ENCODE data around the gene DNAJC4. TPM values are rescaled to one million over a fixed set of nuclear protein-coding genes. Genes with fewer than 3 reads are reported as not detected.

Gene DNAJC4
- total and polyA plus RNA-seq, 2 experiments from 2014 or later, result 11.0 to 34.7 TPM

GRCh38 chr11:64232967-64233315, 2.6 kb downstream of the DNAJC4 start:
- Histone ChIP-seq H3K79me2 (ENCODE audit: insufficient read depth) (peaks cover 19% of the 10 kb centered on the region), H3K4me3 (no peak overlapping the region), H3K9ac (no peak overlapping the region), H3K4me2 (ENCODE audit: unreplicated experiment) (no peak overlapping the region), H3K4me1 (ENCODE audit: insufficient read depth) (no peaks in the 10 kb centered on the region), H2AFZ (no peak overlapping the region), H3K9me3 (ENCODE audit: low read depth) (no peaks in the 10 kb centered on the region), H3K9me2 (ENCODE audit: insufficient read depth) (no peaks in the 10 kb centered on the region), H3K36me3 (ENCODE audit: low read depth) (no peaks in the 10 kb centered on the region), H3K27ac (no peak overlapping the region), H4K20me1 (ENCODE audit: insufficient read depth) (no peaks in the 10 kb centered on the region), H3F3A (ENCODE audit: insufficient read depth) (peaks cover 6% of the 10 kb centered on the region; the same call in 1 of the 2 replicates), H3K27me3 (replicated peaks; ENCODE audit: insufficient read depth) (no peaks in the 10 kb centered on the region)
- no peak for TF ChIP-seq EZH2 (IDR thresholded peaks at IDR 0.05; ENCODE audit: insufficient read depth, poor library complexity, severe bottlenecking)
- TF ChIP-seq EZH2phosphoT487 (IDR thresholded peaks at IDR 0.05; ENCODE audit: insufficient read depth, low read depth), result no peak
- 64 to 71% methylated on average over 8 of the region's 8 CpGs for WGBS, 2 experiments (ENCODE audit: low coverage in 1 of 2, low lambda C conversion rate in 2 of 2, missing lambda C conversion rate in 2 of 2)
- in situ Hi-C loops (cut with MboI), result no loop called here
- no peak for DNase-seq

- H3K27me3 ChIP-seq (replicated peaks; ENCODE audit: insufficient read depth), result no peaks in the 10 kb centered on the region
- H3F3A ChIP-seq (ENCODE audit: insufficient read depth), result peaks cover 3% of the 10 kb centered on the region; the same call in 1 of the 2 replicates
- no peak within 1 kb of the TSS for H3K27ac ChIP-seq
- peak within 1 kb of the TSS; percentile 63 for H3K9ac ChIP-seq
- peak within 1 kb of the TSS; percentile 65; the same call in 1 of the 2 replicates for H2AFZ ChIP-seq
- in situ Hi-C loops (cut with MboI), result no loop called here
- no peaks in the 10 kb centered on the region for H4K20me1 ChIP-seq (ENCODE audit: insufficient read depth)
- H3K4me3 ChIP-seq, result peak within 1 kb of the TSS; percentile 82
- H3K36me3 ChIP-seq (ENCODE audit: low read depth), result no peaks in the 10 kb centered on the region
- H3K4me1 ChIP-seq (ENCODE audit: insufficient read depth), result no peaks in the 10 kb centered on the region
- DNase-seq, result peak; percentile 59
- TF ChIP-seq EZH2 (IDR thresholded peaks at IDR 0.05; ENCODE audit: insufficient read depth, poor library complexity, severe bottlenecking) (no peak), EZH2phosphoT487 (IDR thresholded peaks at IDR 0.05; ENCODE audit: insufficient read depth, low read depth) (no peak)
- 4 to 7% methylated on average over 32 to 51 of the region's 62 CpGs for WGBS, 2 experiments (ENCODE audit: low coverage in 1 of 2, low lambda C conversion rate in 2 of 2, missing lambda C conversion rate in 2 of 2)
- peak within 1 kb of the TSS; percentile 80 for H3K4me2 ChIP-seq (ENCODE audit: unreplicated experiment)
- H3K79me2 ChIP-seq (ENCODE audit: insufficient read depth), result 0 out of 2 replicates have a peak, but pooled peaks cover 15% of the 10 kb centered on the region
- H3K9me3 ChIP-seq (ENCODE audit: low read depth), result no peaks in the 10 kb centered on the region
- no peaks in the 10 kb centered on the region for H3K9me2 ChIP-seq (ENCODE audit: insufficient read depth)
Observed at GRCh38 chr11:64233913-64234586, 3.7 kb downstream of the DNAJC4 start, which contains the start of gene VEGFB. VEGFB (plus strand) TSS chr11:64234584; CDS start chr11:64234834, 250 bp downstream.

- TF ChIP-seq EZH2 (IDR thresholded peaks at IDR 0.05; ENCODE audit: insufficient read depth, poor library complexity, severe bottlenecking), result no peak
- 2 to 4% methylated on average over 9 to 35 of the region's 80 CpGs for WGBS, 2 experiments (ENCODE audit: low coverage in 1 of 2, low lambda C conversion rate in 2 of 2, missing lambda C conversion rate in 2 of 2)
- Histone ChIP-seq H3K27me3 (replicated peaks; ENCODE audit: insufficient read depth) (no peaks in the 10 kb centered on the region), H3K9me2 (ENCODE audit: insufficient read depth) (no peaks in the 10 kb centered on the region), H4K20me1 (ENCODE audit: insufficient read depth) (no peaks in the 10 kb centered on the region), H3K27ac (no peak overlapping the region), H3K36me3 (ENCODE audit: low read depth) (no peaks in the 10 kb centered on the region), H3K9ac (peak overlapping the region; percentile 63), H3K4me3 (peak overlapping the region; percentile 82), H3F3A (ENCODE audit: insufficient read depth) (peaks cover 2% of the 10 kb centered on the region; the same call in 1 of the 2 replicates), H2AFZ (peak overlapping the region; percentile 65; the same call in 1 of the 2 replicates), H3K9me3 (ENCODE audit: low read depth) (no peaks in the 10 kb centered on the region), H3K4me2 (ENCODE audit: unreplicated experiment) (peak overlapping the region; percentile 80), H3K4me1 (ENCODE audit: insufficient read depth) (no peaks in the 10 kb centered on the region), H3K79me2 (ENCODE audit: insufficient read depth) (0 out of 2 replicates have a peak, but pooled peaks cover 15% of the 10 kb centered on the region)
- in situ Hi-C loops (cut with MboI), result no loop called here
- peak; percentile 75 for DNase-seq
Observed at GRCh38 chr11:64234647-64235379, 4.5 kb downstream of the DNAJC4 start.

- peaks cover 6% of the 10 kb centered on the region for H3K4me1 ChIP-seq (ENCODE audit: insufficient read depth)
- H3K79me2 ChIP-seq (ENCODE audit: insufficient read depth), result 0 out of 2 replicates have a peak, but pooled peaks cover 15% of the 10 kb centered on the region
- H2AFZ ChIP-seq, result no peak overlapping the region
- no peak for TF ChIP-seq EZH2 (IDR thresholded peaks at IDR 0.05; ENCODE audit: insufficient read depth, poor library complexity, severe bottlenecking)
- H3K4me3 ChIP-seq, result peak overlapping the region; percentile 82
- no peaks in the 10 kb centered on the region for H4K20me1 ChIP-seq (ENCODE audit: insufficient read depth)
- no peaks in the 10 kb centered on the region for H3K9me3 ChIP-seq (ENCODE audit: low read depth)
- no peak overlapping the region for H3K27ac ChIP-seq
- no peaks in the 10 kb centered on the region for H3K36me3 ChIP-seq (ENCODE audit: low read depth)
- H3K9me2 ChIP-seq (ENCODE audit: insufficient read depth), result no peaks in the 10 kb centered on the region
- peaks cover 10% of the 10 kb centered on the region; the same call in 1 of the 2 replicates for H3F3A ChIP-seq (ENCODE audit: insufficient read depth)
- in situ Hi-C loops (cut with MboI), result no loop called here
- H3K27me3 ChIP-seq (replicated peaks; ENCODE audit: insufficient read depth), result no peaks in the 10 kb centered on the region
- 71 to 76% methylated on average over 11 to 12 of the region's 12 CpGs for WGBS, 2 experiments (ENCODE audit: low coverage in 1 of 2, low lambda C conversion rate in 2 of 2, missing lambda C conversion rate in 2 of 2)
- H3K4me2 ChIP-seq (ENCODE audit: unreplicated experiment), result peak overlapping the region; percentile 80
- DNase-seq, result no peak
- H3K9ac ChIP-seq, result peak overlapping the region; percentile 63
Observed at GRCh38 chr11:64235437-64236161, 5.3 kb downstream of the DNAJC4 start.
